H1 (cell line): Measurements from ENCODE around the gene OR11H7.

Experiments used
- BACH1 ChIP-seq: IDR thresholded peaks from 2 replicates; pipeline ENCODE4 v1.6.1; 2012; ENCODE audit warnings: low read length, improper control_type of control experiment
- CEBPB ChIP-seq: IDR thresholded peaks from 2 replicates; pipeline ENCODE4 v1.6.1; 2012; ENCODE audit warnings: low read depth, low read length
- CTCF ChIP-seq, 3 experiments: IDR thresholded peaks; 1 replicate in 2 of 3; 2 replicates in 1 of 3; pipeline versions ENCODE4 v1.5.1 to v1.6.1; 2011; ENCODE audit warnings: low read length in 3 of 3, mild to moderate bottlenecking in 3 of 3, inconsistent platforms in 2 of 3, low read depth in 1 of 3, moderate library complexity in 1 of 3; ENCODE audit not compliant: insufficient read depth in 1 of 3; ENCODE audit errors: control extremely low read depth in 1 of 3
- EP300 ChIP-seq, 2 experiments: IDR thresholded peaks; 1 replicate in 1 of 2; 2 replicates in 1 of 2; pipeline ENCODE4 v1.6.1; 2011 to 2012; ENCODE audit warnings: low read depth in 2 of 2, low read length in 2 of 2, mild to moderate bottlenecking in 2 of 2, borderline replicate concordance in 1 of 2, inconsistent platforms in 1 of 2, moderate library complexity in 1 of 2
- NANOG ChIP-seq: IDR thresholded peaks from 2 replicates; pipeline ENCODE4 v1.6.1; 2011; ENCODE audit warnings: low read length, low read depth, mild to moderate bottlenecking, inconsistent platforms; ENCODE audit not compliant: insufficient read depth, poor library complexity, severe bottlenecking
- POLR2A ChIP-seq, 2 experiments: IDR thresholded peaks; 1 replicate in 1 of 2; 2 replicates in 1 of 2; pipeline ENCODE4 v1.6.1; 2011; ENCODE audit warnings: low read depth in 2 of 2, low read length in 2 of 2, mild to moderate bottlenecking in 2 of 2; ENCODE audit errors: control extremely low read depth in 1 of 2
- POLR2AphosphoS5 ChIP-seq: IDR thresholded peaks from 2 replicates; pipeline ENCODE4 v1.6.1; 2011; ENCODE audit warnings: low read depth, low read length
- RAD21 ChIP-seq, 2 experiments: IDR thresholded peaks in 1 of 2; conservative IDR thresholded peaks in 1 of 2; 2 replicates each; pipeline ENCODE4 v1.6.1; 2011; ENCODE audit warnings: low read depth in 2 of 2, low read length in 2 of 2, improper control_type of control experiment in 1 of 2, inconsistent platforms in 1 of 2, mild to moderate bottlenecking in 1 of 2, moderate library complexity in 1 of 2
- SIN3A ChIP-seq, 2 experiments: IDR thresholded peaks in 1 of 2; conservative IDR thresholded peaks in 1 of 2; 2 replicates each; pipeline ENCODE4 v1.6.1; 2011 to 2012; ENCODE audit warnings: low read length in 2 of 2, improper control_type of control experiment in 1 of 2, low read depth in 1 of 2, mild to moderate bottlenecking in 1 of 2
- SUZ12 ChIP-seq: fragments of 200-600 bp; sonication (generic); IDR thresholded peaks from 2 replicates; pipeline ENCODE4 v1.6.1; 2012; ENCODE audit warnings: mild to moderate bottlenecking, inconsistent platforms, low read length, moderate library complexity, mixed read lengths
- ZNF274 ChIP-seq: IDR thresholded peaks from 2 replicates; pipeline ENCODE4 v1.7.0; 2012; ENCODE audit warnings: low read length, borderline replicate concordance; ENCODE audit errors: extremely low read depth

GRCh38 chr14:20191396-20191795 lies 37.4 kb upstream of the OR11H7 start:
- TF ChIP-seq SIN3A (conservative IDR thresholded peaks at IDR 0.05 in 1 of 2, IDR thresholded peaks at IDR 0.05 in 1 of 2; ENCODE audit: low read depth in 1 of 2, low read length in 2 of 2), result no peak
- TF ChIP-seq RAD21 (IDR thresholded peaks at IDR 0.05 in 1 of 2, conservative IDR thresholded peaks at IDR 0.05 in 1 of 2; ENCODE audit: low read depth in 2 of 2, low read length in 2 of 2), result no peak
- no peak for TF ChIP-seq CTCF (IDR thresholded peaks at IDR 0.05; ENCODE audit: control extremely low read depth in 1 of 3, insufficient read depth in 1 of 3, low read depth in 1 of 3, low read length in 3 of 3)
- no peak for TF ChIP-seq EP300 (IDR thresholded peaks at IDR 0.05; ENCODE audit: borderline replicate concordance in 1 of 2, low read depth in 2 of 2, low read length in 2 of 2)
- no peak for TF ChIP-seq NANOG
- no peak for TF ChIP-seq POLR2AphosphoS5
- TF ChIP-seq ZNF274, result no peak
- no peak for TF ChIP-seq SUZ12
- TF ChIP-seq POLR2A (IDR thresholded peaks at IDR 0.05; ENCODE audit: control extremely low read depth in 1 of 2, low read depth in 2 of 2, low read length in 2 of 2), result no peak
- TF ChIP-seq BACH1, result no peak
- no peak for TF ChIP-seq CEBPB
